HG03139 (cell line): ENCODE data around the gene RNF223.

Experiments used
- ATAC-seq: cut with Tn5 transposase; IDR thresholded peaks from one replicate; pipeline ENCODE4 v1.9.1; 2021; ENCODE audit not compliant: unreplicated experiment

The RNF223 gene

DNA sequence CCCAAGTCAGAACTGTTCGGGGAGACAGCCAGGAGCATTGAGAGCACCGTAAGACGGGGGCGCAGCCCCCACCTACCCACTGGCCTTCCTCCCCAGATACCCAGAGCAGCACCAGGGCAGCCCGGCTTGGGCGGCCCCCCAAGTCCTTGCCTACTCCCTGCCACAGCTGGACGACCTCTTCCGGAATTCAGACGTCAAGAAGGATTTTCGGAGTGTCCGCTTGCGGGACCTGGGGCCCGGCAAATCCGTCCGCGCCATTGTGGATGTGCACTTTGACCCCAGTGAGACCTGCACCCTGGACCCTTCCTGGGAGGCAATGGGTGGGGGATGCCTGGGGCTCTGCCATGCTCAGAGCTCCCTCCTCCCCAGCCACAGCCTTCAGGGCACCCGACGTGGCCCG is 26.7 kb downstream of the RNF223 start:
- no peak for ATAC-seq

DNA sequence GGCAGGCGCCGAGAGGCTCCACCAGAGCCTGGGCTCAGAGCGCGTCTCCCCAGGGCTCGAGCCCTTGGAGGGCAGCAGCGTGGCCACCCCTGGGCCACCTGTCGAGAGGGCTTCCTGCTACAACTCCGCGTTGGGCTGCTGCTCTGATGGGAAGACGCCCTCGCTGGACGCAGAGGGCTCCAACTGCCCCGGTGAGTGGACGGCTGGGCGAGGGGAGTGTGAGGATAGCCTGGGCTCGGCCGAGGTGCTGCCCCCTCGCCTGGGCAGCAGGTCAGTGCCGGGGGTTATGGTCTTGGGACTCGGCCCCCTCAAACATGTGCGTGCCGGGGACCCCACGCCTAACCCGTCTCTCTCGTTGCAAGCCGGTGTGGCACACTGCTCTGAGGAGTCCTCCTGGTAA is 27.3 kb downstream of the RNF223 start:
- no peak for ATAC-seq

DNA sequence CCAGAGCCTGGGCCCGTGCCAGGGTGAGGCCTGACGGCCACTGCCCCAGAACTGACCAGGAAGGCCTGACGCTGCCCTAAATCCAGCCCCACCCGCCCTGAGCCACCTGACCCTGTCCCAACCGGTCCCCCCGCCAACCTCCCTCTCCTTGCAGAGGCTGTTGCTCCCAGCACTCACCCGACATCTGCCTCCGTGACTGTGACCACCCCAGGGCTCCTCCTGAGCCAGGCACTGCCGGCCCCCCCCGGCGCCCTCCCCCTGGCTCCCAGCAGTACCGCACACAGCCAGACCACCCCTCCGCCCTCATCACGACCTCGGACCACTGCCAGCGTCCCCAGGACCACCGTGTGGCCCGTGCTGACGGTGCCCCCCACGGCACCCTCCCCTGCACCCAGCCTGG is 27.9 kb downstream of the RNF223 start:
- ATAC-seq: no peak

GRCh38 chr1:1045129-1045528 is 29.0 kb downstream of the RNF223 start:
- no peak for ATAC-seq

DNA sequence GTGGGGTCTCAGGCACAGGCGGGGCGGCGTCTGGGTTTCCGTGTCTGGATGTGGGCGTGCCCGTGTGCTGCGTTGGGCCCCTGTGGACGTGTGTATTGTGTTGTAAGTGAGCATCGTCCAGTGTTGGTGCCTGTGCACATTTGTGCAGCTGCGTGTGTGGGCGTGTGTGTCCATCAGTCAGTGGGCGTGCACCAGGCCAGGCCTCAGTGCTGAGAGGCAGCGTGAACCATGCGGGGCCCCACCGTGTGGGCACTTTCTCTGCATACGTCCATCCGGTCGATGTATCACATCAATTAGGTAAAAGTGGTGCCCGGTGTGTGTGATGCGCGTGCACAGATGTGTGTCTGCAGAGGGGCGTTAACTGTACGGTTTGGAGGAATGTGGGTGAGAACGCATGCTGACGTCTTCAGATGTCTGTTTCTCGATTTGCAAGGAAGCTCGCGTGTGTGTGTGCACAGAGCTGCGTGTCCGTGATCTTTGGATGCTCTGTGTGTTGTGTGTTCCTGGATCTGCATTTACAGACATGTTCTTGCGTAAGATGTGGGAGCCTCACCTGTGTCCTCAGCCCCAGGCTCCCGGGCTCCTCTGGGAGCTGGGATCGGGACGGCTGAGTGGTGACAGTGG is 29.5 kb downstream of the RNF223 start:
- no peak for ATAC-seq

DNA sequence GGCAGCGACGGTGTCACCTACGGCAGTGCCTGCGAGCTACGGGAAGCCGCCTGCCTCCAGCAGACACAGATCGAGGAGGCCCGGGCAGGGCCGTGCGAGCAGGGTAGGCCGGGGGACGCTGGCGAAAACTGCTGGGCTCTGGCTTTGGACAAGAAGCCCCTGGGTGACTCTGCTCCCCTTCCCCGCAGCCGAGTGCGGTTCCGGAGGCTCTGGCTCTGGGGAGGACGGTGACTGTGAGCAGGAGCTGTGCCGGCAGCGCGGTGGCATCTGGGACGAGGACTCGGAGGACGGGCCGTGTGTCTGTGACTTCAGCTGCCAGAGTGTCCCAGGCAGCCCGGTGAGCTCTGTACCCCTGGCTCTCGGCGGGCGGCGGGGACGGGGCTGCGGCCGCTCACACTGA is 30.2 kb downstream of the RNF223 start:
- no peak for ATAC-seq

- ATAC-seq: no peak
Observed at GRCh38 chr1:1043411-1043810, 30.7 kb downstream of the RNF223 start.

DNA sequence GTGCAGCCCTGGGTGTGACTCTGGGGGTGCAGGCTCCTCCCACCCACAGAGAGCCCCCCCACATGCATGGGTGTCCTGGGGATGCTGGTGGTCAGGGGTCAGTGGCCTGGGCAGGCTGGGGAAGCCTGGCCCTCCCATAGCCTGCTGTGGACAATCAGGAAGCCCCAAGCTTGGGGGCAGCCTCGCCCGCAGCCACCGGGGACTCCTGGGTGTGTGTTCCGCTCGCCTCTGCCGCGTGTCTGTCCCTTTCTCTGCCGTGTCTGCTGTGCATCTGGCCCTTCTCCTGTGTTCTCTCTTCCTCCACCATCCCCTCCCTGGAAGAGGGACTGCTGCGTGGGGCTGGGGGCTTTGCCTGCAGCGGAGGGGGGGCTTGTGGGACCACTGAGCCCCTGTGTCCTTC is 31.3 kb downstream of the RNF223 start:
- no peak for ATAC-seq

DNA sequence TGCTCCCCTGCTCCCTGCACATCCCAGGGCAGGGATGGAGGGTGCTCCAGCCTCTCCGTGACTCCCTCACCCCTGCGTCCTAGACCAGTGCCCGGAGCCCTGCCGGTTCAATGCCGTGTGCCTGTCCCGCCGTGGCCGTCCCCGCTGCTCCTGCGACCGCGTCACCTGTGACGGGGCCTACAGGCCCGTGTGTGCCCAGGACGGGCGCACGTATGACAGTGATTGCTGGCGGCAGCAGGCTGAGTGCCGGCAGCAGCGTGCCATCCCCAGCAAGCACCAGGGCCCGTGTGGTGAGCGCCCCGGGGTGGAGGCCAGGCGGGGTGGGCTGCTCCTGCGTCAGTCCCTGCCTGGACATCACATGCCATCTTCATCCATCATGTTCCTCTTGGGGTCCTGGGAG is 32.2 kb downstream of the RNF223 start:
- ATAC-seq: no peak

GRCh38 chr1:1041092-1041523 is 33.0 kb downstream of the RNF223 start:
- ATAC-seq: no peak

- ATAC-seq: peak; percentile 45
Observed at GRCh38 chr1:1040004-1040991, 33.8 kb downstream of the RNF223 start.

GRCh38 chr1:1039145-1039910 is 34.8 kb downstream of the RNF223 start:
- ATAC-seq: no peak

DNA sequence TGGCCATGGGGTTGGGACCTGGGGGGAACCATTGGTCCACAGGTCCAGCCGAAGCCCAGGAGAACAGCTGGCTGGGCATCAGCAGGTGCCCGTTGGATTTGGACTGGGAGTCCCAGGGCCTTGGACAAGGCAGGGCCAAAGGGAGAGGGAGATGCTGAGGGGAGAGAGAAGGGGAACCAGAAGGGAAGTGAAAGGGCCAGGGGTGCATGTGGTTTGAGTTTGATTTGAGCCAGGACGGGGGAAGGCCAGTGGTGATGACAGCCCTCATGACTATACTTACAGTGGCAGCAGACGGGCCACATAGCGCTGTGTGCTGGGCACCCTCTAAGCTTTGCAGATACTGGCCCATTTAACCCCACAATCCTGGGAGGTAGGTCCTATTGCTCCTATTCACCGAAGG is 35.4 kb downstream of the RNF223 start:
- ATAC-seq: no peak

DNA sequence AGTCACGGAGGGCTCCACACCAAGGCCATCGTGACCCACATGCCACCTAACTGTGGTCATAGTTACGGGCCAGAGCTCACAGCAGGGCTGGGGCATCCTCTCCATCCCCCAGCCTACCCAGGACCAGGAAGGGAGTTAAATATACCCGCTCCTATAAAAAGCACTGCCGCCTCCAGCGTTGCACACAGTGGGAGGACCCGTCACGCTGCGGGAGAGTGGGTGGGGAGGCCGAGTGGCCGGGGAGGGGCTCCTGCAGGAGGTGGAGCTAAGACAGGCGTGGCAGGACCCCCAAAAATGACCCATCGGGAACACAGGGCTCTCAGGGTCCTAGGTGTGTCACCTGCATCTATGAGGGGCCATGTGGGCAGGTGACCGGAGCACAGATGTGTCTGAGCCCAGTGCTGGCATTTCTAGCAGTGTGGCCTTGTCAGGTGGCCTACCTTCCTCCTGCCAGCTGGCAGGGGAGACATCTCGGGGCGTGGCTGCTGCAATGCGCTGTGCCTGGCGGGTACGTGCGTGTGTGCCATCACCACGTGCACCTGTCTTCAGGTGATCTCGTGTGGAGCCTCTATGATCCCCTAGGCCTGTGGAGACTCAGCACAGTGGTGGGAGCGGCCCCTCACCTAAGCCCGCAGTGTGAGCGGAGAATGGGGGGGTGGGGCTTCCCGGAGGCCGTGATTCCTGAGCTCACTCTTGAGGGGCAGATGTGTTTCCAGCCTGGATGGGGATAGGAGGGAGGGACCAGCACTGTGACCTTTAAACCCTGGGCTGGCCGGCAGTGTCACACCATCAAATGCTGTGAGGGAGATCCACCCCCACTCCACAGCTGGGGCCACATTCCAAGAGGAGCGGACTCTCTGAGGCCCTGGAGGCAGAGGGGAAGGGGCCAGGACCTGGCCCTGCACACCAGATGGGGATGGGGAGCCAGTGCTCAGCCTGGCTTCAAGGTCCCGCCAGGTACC is 36.5 kb downstream of the RNF223 start:
- ATAC-seq: no peak

- ATAC-seq: no peak
Observed at GRCh38 chr1:1035291-1035943, 38.7 kb downstream of the RNF223 start.

- ATAC-seq: no peak
Observed at GRCh38 chr1:1034439-1034781, 39.7 kb downstream of the RNF223 start.

DNA sequence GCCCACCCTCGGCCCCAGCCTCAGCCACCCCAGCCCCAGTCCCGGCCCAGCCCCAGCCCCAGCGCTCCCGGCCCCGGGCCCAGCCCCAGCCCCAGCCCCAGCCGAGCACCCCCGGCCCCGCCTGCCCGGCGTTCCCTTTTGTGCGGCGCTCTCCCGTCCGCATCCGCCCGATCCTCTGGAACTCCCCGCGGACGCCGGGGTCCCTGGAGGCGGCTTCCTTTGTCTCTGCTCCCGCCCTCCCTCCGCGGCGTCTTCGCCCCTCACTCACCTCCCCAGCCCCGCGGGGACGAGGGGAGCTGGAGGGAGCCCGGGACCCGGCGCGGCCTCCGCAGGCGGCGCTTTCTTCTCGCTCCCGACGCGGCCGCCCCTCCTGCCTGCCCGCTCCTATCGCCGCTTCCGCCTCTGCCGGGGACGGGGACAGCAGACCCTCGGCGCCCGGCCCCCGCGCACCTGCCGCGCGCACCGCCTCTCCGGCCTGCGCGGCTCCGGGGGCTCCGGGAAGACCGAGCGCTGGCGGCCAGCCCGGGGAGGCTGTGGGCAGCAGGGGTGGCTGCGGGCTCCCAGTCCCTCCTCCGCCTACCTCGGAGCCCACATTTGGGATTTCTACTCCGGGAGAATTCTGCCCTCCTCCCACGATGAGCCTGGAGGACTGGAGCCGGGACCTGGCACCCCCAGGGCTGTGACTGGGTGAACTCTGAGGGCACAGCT is 40.2 kb downstream of the RNF223 start:
- no peak for ATAC-seq

GRCh38 chr1:1033009-1033587 is 41.0 kb downstream of the RNF223 start:
- ATAC-seq: peak; percentile 88

- ATAC-seq: peak; percentile 3
Observed at GRCh38 chr1:1032424-1032823, 41.7 kb downstream of the RNF223 start.
